Heart left ventricle (tissue), 13 donors: Measurements from ENCODE around the gene CSPG4.

Experiments
- POLR2A ChIP-seq, 2 donors: fragments of 450-650 bp; IDR thresholded peaks; one replicate each; pipeline ENCODE4 v1.6.1; 2017; ENCODE audit warnings: antibody characterized with exemption in 2 of 2, mild to moderate bottlenecking in 2 of 2, moderate library complexity in 2 of 2
- TF ChIP-seq, protein P1 (sequence below), 12 donors: fragments of 200-600 bp; sonication (generic) in 4 of 12; IDR thresholded peaks; one replicate each; pipeline versions ENCODE4 v1.5.0 to v1.8.0; 2018 to 2022; ENCODE audit warnings: antibody characterized with exemption in 12 of 12, mild to moderate bottlenecking in 5 of 12
- donor health status: ischemic (EF 13 %, LVEDD 7.1; RV severe dilation, severe dysfunction).
- donor health status: DM: no; HTN: yes; CAD: no.
- donor health status: DM: no; HTN: no; CAD: no.
- donor health status: ischemic (EF 25% LVEDD 6.9; RV normal size, moderate dysfunction).
- donor health status: ischemic (EF 25% LVEDD 5.7; RV mildly dilated, moderate dysfunction).
- donor health status: ischemic (EF 35%, LVEDD 5.7; RV mildly dilated, moderate dysfunction).
- donor health status: nonischemic (EF 11% LVEDD 7.7; RV severe dilation, severe dysfunction).
- donor health status: DM: yes; HTN: yes; CAD: no.
- donor health status: PGD.
- donor health status: ischemic (EF 29% LVEDD 5.4; RV normal size, mild dysfunction).
- donor health status: nonischemic (EF 23%, LVEDD 6.1; RV moderate dilation, normal function).

DNA sequence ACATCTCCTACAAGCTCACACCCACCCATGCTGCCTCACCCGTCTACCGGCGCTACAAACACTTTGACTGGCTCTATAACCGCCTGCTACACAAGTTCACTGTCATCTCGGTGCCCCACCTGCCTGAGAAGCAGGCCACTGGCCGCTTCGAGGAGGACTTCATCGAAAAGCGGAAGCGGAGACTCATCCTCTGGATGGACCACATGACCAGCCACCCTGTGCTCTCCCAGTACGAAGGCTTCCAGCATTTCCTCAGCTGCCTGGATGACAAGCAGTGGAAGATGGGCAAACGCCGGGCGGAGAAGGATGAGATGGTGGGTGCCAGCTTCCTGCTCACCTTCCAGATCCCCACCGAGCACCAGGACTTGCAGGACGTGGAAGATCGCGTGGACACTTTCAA is 62.8 kb downstream of the CSPG4 start:
- TF ChIP-seq, protein P1, sequence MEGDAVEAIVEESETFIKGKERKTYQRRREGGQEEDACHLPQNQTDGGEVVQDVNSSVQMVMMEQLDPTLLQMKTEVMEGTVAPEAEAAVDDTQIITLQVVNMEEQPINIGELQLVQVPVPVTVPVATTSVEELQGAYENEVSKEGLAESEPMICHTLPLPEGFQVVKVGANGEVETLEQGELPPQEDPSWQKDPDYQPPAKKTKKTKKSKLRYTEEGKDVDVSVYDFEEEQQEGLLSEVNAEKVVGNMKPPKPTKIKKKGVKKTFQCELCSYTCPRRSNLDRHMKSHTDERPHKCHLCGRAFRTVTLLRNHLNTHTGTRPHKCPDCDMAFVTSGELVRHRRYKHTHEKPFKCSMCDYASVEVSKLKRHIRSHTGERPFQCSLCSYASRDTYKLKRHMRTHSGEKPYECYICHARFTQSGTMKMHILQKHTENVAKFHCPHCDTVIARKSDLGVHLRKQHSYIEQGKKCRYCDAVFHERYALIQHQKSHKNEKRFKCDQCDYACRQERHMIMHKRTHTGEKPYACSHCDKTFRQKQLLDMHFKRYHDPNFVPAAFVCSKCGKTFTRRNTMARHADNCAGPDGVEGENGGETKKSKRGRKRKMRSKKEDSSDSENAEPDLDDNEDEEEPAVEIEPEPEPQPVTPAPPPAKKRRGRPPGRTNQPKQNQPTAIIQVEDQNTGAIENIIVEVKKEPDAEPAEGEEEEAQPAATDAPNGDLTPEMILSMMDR (IDR thresholded peaks at IDR 0.05), result no peak
- TF ChIP-seq POLR2A (IDR thresholded peaks at IDR 0.05), result no peak
